ENCODE results near the gene SENP8.
"Not testable (repeated sequence)": the region's sequence is repeated elsewhere in the genome, so short reads cannot be mapped to it uniquely, and the experiment has no call there.

SENP8 gene

DNA sequence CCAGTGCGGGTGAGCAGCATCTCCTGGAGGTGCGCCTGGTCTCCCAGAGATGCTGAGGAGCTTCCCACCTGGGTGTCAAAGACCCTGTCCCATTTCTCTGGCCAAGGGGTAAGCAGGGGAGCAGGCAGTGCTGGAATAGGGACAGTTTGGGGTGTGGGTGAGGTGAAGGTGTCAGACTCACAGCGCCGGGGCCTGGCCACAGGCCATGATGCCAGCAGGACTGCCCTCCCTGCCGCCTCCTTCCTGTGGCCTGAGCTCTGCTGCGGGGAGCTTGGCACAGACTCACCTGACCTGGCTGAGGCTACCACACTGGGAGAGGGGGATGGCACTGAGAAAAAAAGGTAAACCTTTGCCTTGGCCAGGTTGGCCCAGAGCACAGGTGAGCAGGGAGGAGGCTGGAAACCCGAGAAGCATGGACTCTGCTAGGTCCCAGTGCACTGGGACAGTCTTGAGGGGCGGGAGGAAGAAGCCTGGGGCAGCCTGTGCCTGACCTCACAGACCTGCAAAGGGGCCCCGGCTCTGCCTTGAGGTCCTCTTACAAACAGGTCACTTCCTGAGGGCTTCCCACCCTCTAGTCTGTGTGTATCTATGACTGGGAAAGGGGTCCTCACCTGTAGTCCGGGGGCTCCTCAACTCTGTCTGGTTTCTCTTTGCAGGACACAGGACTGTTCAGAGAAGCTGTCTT is 51.2 kb downstream of the SENP8 start:
- no peak overlapping the region for H3K27ac ChIP-seq (ENCODE audit: low read depth, low read length)
- no peaks in the 10 kb centered on the region for H3K36me3 ChIP-seq (ENCODE audit: low read length)
- H3K9me2 ChIP-seq (replicated peaks; ENCODE audit: insufficient read depth, low read length): no peaks in the 10 kb centered on the region
- no peaks in the 10 kb centered on the region for H3F3A ChIP-seq (ENCODE audit: insufficient read depth)
- H4K20me1 ChIP-seq (ENCODE audit: low read depth, low read length): no peaks in the 10 kb centered on the region
- no peak overlapping the region for H2AFZ ChIP-seq (ENCODE audit: low read depth, low read length, severe bottlenecking)
- H3K27me3 ChIP-seq (ENCODE audit: low read length): no peaks in the 10 kb centered on the region
- H3K79me2 ChIP-seq (ENCODE audit: insufficient read depth, low read length): no peaks in the 10 kb centered on the region
- H3K4me3 ChIP-seq (ENCODE audit: insufficient read depth, low read length, poor library complexity, severe bottlenecking): no peak overlapping the region
- no peak for TF ChIP-seq EZH2phosphoT487 (conservative IDR thresholded peaks at IDR 0.05; ENCODE audit: low read length)
- TF ChIP-seq, protein P1, sequence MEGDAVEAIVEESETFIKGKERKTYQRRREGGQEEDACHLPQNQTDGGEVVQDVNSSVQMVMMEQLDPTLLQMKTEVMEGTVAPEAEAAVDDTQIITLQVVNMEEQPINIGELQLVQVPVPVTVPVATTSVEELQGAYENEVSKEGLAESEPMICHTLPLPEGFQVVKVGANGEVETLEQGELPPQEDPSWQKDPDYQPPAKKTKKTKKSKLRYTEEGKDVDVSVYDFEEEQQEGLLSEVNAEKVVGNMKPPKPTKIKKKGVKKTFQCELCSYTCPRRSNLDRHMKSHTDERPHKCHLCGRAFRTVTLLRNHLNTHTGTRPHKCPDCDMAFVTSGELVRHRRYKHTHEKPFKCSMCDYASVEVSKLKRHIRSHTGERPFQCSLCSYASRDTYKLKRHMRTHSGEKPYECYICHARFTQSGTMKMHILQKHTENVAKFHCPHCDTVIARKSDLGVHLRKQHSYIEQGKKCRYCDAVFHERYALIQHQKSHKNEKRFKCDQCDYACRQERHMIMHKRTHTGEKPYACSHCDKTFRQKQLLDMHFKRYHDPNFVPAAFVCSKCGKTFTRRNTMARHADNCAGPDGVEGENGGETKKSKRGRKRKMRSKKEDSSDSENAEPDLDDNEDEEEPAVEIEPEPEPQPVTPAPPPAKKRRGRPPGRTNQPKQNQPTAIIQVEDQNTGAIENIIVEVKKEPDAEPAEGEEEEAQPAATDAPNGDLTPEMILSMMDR (IDR thresholded peaks at IDR 0.05; ENCODE audit: insufficient read depth, low read length, poor library complexity, severe bottlenecking): no peak
- H3K9ac ChIP-seq (ENCODE audit: low read length): no peak overlapping the region
- H3K9me3 ChIP-seq (ENCODE audit: insufficient read depth, low read length): no peaks in the 10 kb centered on the region
- no peak overlapping the region for H3K4me2 ChIP-seq (ENCODE audit: low read depth, low read length, poor library complexity, severe bottlenecking)

DNA sequence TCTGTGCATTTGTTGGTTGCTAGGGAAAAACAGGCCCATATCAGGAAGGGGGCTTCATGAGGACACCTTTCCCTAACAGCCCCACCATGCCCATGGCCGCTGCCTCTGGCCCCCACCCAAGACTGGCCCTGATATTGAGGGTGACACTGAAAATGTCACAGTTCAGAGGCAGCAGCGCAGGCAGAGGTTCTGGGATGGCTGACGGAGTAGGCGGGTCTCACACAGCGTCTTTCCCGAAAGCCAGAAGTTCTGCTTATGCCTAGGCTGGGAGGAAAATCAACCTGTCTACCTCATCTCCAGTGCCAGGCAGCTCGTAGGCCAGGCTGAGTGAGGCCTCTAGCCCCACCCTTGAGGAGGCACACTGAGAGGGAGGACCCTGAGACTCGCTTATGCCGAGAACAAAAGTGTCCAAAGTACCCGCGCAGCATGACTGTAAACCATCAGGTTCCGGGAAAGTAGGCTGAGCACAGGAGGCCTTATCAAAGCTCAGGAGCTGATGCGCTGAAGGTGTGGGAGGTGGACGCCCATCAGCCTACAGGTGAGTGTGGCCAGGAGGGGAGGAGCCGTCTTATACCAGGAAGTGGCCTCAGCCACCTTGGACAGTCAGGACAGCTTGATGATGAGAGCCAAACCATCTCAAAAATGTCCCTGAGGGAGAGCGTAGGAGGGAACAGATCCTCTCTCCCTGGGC is 51.9 kb downstream of the SENP8 start:
- Histone ChIP-seq H3K4me3 (ENCODE audit: insufficient read depth, low read length, poor library complexity, severe bottlenecking) (no peak overlapping the region), H3K27me3 (ENCODE audit: low read length) (no peaks in the 10 kb centered on the region), H4K20me1 (ENCODE audit: low read depth, low read length) (no peaks in the 10 kb centered on the region)

DNA sequence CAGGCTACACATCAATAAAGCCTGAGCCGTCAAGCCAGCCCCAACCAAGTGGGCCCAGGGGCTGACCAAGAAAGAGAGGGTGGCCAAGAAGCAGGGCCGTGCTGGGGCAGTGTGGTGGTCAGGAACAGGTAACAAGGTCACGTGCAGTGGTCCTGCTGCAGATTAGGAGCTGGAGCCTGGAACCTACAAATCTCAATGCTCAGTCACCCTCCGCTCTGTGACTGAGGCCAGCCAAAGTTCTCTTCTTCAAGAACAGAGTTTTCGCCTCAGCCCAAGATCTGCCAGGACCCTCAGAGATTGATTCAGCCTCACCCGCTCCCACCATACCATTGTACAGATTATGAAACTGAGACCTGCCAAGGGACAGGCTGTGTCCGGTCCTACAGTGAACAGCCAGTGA is 52.5 kb downstream of the SENP8 start:
- Histone ChIP-seq H3K9me3 (ENCODE audit: insufficient read depth, low read length) (no peaks in the 10 kb centered on the region), H3F3A (ENCODE audit: insufficient read depth) (no peaks in the 10 kb centered on the region), H3K27ac (ENCODE audit: low read depth, low read length) (no peak overlapping the region), H3K79me2 (ENCODE audit: insufficient read depth, low read length) (no peaks in the 10 kb centered on the region), H3K27me3 (ENCODE audit: low read length) (no peaks in the 10 kb centered on the region), H2AFZ (ENCODE audit: low read depth, low read length, severe bottlenecking) (no peak overlapping the region), H3K9me2 (replicated peaks; ENCODE audit: insufficient read depth, low read length) (no peaks in the 10 kb centered on the region), H3K4me3 (ENCODE audit: insufficient read depth, low read length, poor library complexity, severe bottlenecking) (no peak overlapping the region), H3K4me2 (ENCODE audit: low read depth, low read length, poor library complexity, severe bottlenecking) (no peak overlapping the region), H4K20me1 (ENCODE audit: low read depth, low read length) (no peaks in the 10 kb centered on the region), H3K36me3 (ENCODE audit: low read length) (no peaks in the 10 kb centered on the region), H3K9ac (ENCODE audit: low read length) (no peak overlapping the region)
- TF ChIP-seq EZH2phosphoT487 (conservative IDR thresholded peaks at IDR 0.05; ENCODE audit: low read length): no peak
- TF ChIP-seq, protein P1 (IDR thresholded peaks at IDR 0.05; ENCODE audit: insufficient read depth, low read length, poor library complexity, severe bottlenecking): no peak

More for the DNA sequence above, 51.9 kb downstream of the SENP8 start:
- Histone ChIP-seq H3K27ac (ENCODE audit: low read depth, low read length) (no peak overlapping the region), H3K9ac (ENCODE audit: low read length) (no peak overlapping the region), H3K79me2 (ENCODE audit: insufficient read depth, low read length) (no peaks in the 10 kb centered on the region), H3K9me2 (replicated peaks; ENCODE audit: insufficient read depth, low read length) (no peaks in the 10 kb centered on the region), H3K4me2 (ENCODE audit: low read depth, low read length, poor library complexity, severe bottlenecking) (no peak overlapping the region), H3K36me3 (ENCODE audit: low read length) (no peaks in the 10 kb centered on the region), H3K9me3 (ENCODE audit: insufficient read depth, low read length) (no peaks in the 10 kb centered on the region), H2AFZ (ENCODE audit: low read depth, low read length, severe bottlenecking) (no peak overlapping the region), H3F3A (ENCODE audit: insufficient read depth) (no peaks in the 10 kb centered on the region)
- TF ChIP-seq, protein P1 (IDR thresholded peaks at IDR 0.05; ENCODE audit: insufficient read depth, low read length, poor library complexity, severe bottlenecking): no peak
- no peak for TF ChIP-seq EZH2phosphoT487 (conservative IDR thresholded peaks at IDR 0.05; ENCODE audit: low read length)

DNA sequence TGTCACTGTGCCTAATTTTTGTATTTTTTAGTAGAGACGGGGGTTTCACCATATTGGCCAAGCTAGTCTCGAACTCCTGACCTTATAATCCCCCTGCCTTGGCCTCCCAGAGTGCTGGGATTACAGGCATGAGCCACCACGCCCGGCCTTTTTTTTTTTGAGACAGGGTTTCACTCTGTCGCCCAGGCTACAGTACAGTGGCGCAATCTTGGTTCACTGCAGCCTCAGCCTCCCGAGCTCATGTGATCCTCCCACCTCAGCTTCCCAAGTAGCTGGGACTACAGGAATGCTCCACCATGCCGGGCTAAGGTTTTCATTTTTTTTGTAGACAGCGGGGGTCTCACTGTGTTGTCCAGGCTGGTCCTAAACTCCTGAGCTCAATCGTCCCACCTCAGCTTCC is 53.8 kb downstream of the SENP8 start:
- H3K4me2 ChIP-seq (ENCODE audit: low read depth, low read length, poor library complexity, severe bottlenecking); H3K79me2 ChIP-seq (ENCODE audit: insufficient read depth, low read length); H3K9me3 ChIP-seq (ENCODE audit: insufficient read depth, low read length); H4K20me1 ChIP-seq (ENCODE audit: low read depth, low read length); H3K4me3 ChIP-seq (ENCODE audit: insufficient read depth, low read length, poor library complexity, severe bottlenecking); H3K9ac ChIP-seq (ENCODE audit: low read length); H3K27me3 ChIP-seq (ENCODE audit: low read length); H3F3A ChIP-seq (ENCODE audit: insufficient read depth); H2AFZ ChIP-seq (ENCODE audit: low read depth, low read length, severe bottlenecking); H3K9me2 ChIP-seq (replicated peaks; ENCODE audit: insufficient read depth, low read length); H3K27ac ChIP-seq (ENCODE audit: low read depth, low read length); H3K36me3 ChIP-seq (ENCODE audit: low read length): not testable (repeated sequence)
